ENCODE data around the gene RBM15. TPM values are rescaled to one million over a fixed set of nuclear protein-coding genes. Genes with fewer than 3 reads are reported as not detected.

Gene RBM15
- total RNA-seq, 6 experiments from 2014 or later, result 16.1 to 18.2 (median 17.3) TPM

DNA sequence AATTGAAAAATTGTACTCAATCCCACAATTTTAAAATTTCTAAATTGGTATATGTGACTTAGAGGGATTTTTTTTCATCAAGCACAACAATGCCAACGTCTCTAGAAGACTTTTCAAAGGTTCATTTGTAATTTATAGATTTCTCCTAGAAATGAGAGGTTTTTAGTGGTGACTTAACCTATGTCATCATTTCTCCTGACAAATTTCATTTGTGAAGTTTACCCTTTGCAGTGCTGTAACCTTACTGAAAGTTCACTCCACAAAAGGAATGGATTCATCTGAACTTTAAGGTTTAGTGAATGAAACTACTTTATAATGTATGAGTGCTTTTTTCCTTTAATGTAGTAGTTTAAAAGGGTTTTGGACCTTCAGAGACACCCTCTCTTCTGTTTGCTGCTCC is 16.1 kb downstream of the RBM15 start:
- Mint-ChIP-seq H3K4me1 (ENCODE audit: low read depth) (peaks cover 20% of the 10 kb centered on the region), H3K9me3 (no peaks in the 10 kb centered on the region), H3K4me3 (no peak overlapping the region), H3K27me3 (ENCODE audit: insufficient read depth) (no peaks in the 10 kb centered on the region), H3K27ac (0 out of 2 replicates have a peak overlapping the region, but pooled peaks have one; percentile 1), H3K36me3 (ENCODE audit: low read depth) (peaks cover 10% of the 10 kb centered on the region)
- no peak for TF ChIP-seq CTCF (IDR thresholded peaks at IDR 0.05)
- no peak for DNase-seq

DNA sequence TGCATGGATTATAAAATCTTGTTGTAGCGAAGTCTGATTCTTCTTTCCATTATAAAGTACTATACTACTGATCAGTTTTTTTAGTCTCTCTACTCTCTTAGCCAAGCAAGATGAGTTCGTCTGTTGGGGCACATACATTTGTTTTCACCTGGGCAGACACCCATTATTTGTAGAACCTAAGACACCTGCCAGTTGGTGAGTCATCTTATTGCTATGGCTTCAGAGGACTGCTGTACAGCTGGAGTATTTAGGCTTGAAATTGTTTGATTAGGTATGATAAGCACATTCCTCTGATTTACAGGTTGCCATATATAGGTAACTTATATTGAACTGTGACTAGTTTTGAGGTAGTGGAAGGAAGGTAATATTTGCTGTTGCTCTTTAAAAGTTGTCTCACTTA is 17.2 kb downstream of the RBM15 start:
- no peaks in the 10 kb centered on the region for H3K27me3 Mint-ChIP-seq (ENCODE audit: insufficient read depth)
- H3K9me3 Mint-ChIP-seq, result no peaks in the 10 kb centered on the region
- H3K27ac Mint-ChIP-seq, result peak overlapping the region; percentile 21; the same call in 1 of the 2 replicates
- peaks cover 14% of the 10 kb centered on the region for H3K36me3 Mint-ChIP-seq (ENCODE audit: low read depth)
- DNase-seq, result no peak
- H3K4me3 Mint-ChIP-seq, result no peak overlapping the region
- H3K4me1 Mint-ChIP-seq (ENCODE audit: low read depth), result peaks cover 16% of the 10 kb centered on the region
- no peak for TF ChIP-seq CTCF (IDR thresholded peaks at IDR 0.05)

DNA sequence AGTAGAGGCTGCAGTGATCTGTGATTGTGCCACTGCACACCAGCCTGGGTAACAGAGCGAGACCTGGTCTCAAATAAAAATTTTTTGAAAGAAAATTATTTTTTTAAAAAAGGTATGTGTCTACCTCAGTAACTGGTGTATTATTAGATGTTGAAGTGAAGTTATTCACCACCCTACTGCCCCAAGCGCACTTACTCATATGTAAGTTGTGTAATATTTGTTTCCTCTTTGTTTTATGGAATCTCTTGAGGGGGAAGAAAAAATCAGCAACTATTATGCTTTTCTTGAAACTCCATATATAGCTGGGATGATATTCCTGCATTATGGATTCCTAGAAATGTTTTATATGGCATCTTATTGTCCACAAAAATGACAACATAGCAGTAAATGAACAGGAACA is 21.3 kb downstream of the RBM15 start:
- no peak for TF ChIP-seq CTCF (IDR thresholded peaks at IDR 0.05)
- Mint-ChIP-seq H3K27me3 (ENCODE audit: insufficient read depth) (no peaks in the 10 kb centered on the region), H3K9me3 (no peaks in the 10 kb centered on the region), H3K4me3 (no peak overlapping the region), H3K27ac (no peak overlapping the region), H3K36me3 (ENCODE audit: low read depth) (peaks cover 32% of the 10 kb centered on the region), H3K4me1 (ENCODE audit: low read depth) (peaks cover 16% of the 10 kb centered on the region)
- no peak for DNase-seq

GRCh38 chr1:110361856-110362255 is 22.7 kb downstream of the RBM15 start:
- H3K27me3 Mint-ChIP-seq (ENCODE audit: insufficient read depth), result no peaks in the 10 kb centered on the region
- no peak for TF ChIP-seq CTCF (IDR thresholded peaks at IDR 0.05)
- no peak overlapping the region for H3K27ac Mint-ChIP-seq
- H3K9me3 Mint-ChIP-seq, result no peaks in the 10 kb centered on the region
- H3K4me3 Mint-ChIP-seq, result no peak overlapping the region
- peaks cover 4% of the 10 kb centered on the region; the same call in 1 of the 2 replicates for H3K4me1 Mint-ChIP-seq (ENCODE audit: low read depth)
- peaks cover 25% of the 10 kb centered on the region for H3K36me3 Mint-ChIP-seq (ENCODE audit: low read depth)
- DNase-seq, result no peak

DNA sequence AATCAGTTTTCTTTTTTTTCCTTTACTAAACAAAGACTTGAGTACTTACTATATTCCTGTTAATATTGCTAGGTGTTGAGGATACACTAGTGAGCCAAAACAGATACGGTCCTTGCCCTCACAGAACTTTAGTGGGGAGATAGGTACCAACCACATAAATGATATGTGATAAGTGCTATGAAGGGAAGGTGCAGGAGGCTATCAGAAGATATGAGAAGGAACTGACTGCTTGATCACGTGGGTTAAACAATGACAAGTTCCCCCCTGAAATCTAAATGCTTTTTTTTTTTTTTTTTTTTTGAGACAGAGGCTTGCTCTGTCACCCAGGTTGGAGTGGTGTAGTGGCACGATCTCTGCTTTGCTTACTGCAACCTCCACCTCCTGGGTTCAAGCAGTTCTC is 25.0 kb downstream of the RBM15 start:
- Mint-ChIP-seq H3K4me3 (no peak overlapping the region), H3K36me3 (ENCODE audit: low read depth) (peaks cover 25% of the 10 kb centered on the region), H3K9me3 (no peaks in the 10 kb centered on the region), H3K27ac (no peak overlapping the region), H3K4me1 (ENCODE audit: low read depth) (peaks cover 4% of the 10 kb centered on the region; the same call in 1 of the 2 replicates), H3K27me3 (ENCODE audit: insufficient read depth) (no peaks in the 10 kb centered on the region)
- DNase-seq, result no peak
- no peak for TF ChIP-seq CTCF (IDR thresholded peaks at IDR 0.05)

GRCh38 chr1:110370827-110371226 is 31.6 kb downstream of the RBM15 start:
- no peaks in the 10 kb centered on the region for H3K27me3 Mint-ChIP-seq (ENCODE audit: insufficient read depth)
- no peak overlapping the region for H3K4me3 Mint-ChIP-seq
- peak; percentile 75 for DNase-seq
- no peak for TF ChIP-seq CTCF (IDR thresholded peaks at IDR 0.05)
- H3K4me1 Mint-ChIP-seq (ENCODE audit: low read depth), result peaks cover 23% of the 10 kb centered on the region
- H3K9me3 Mint-ChIP-seq, result no peaks in the 10 kb centered on the region
- H3K36me3 Mint-ChIP-seq (ENCODE audit: low read depth), result no peaks in the 10 kb centered on the region; the same call in 1 of the 2 replicates
- peak overlapping the region; percentile 66 for H3K27ac Mint-ChIP-seq

Measured in HFFc6 (cell line).